SK-N-MC (cell line): ENCODE results near the gene LDLRAD3.
A peak's percentile ranks its signal among the peaks of the same experiment; 100 is the strongest.

ENCODE experiments used
- DNase-seq: peaks from one replicate; pipeline ENCODE4 v3.0.0-alpha.2; 2011; ENCODE audit warnings: low read depth, low spot score
- H3K27ac ChIP-seq: fragments of 200-600 bp; sonication (generic); 2 replicates; pipeline ENCODE4 v1.5.1; 2016; ENCODE audit warnings: mixed run types
- H3K36me3 ChIP-seq: fragments of 200-600 bp; sonication (generic); 2 replicates; pipeline ENCODE4 v1.6.1; 2017; ENCODE audit warnings: antibody characterized with exemption, low read length, mixed read lengths; ENCODE audit not compliant: insufficient read depth
- H3K4me3 ChIP-seq: fragments of 200-600 bp; sonication (generic); 2 replicates; pipeline ENCODE4 v1.5.1; 2016
- H3K9ac ChIP-seq: fragments of 200-600 bp; sonication (generic); 2 replicates; pipeline ENCODE4 v1.8.0; 2017; ENCODE audit warnings: mixed run types, mixed read lengths; ENCODE audit not compliant: insufficient read length
- H3K9me3 ChIP-seq: fragments of 200-600 bp; sonication (generic); 2 replicates; pipeline ENCODE4 v1.6.1; 2017; ENCODE audit warnings: low read depth, mild to moderate bottlenecking, antibody characterized with exemption, low read length, moderate library complexity, mixed read lengths
- EZH2 ChIP-seq: fragments of 200-600 bp; sonication (generic); IDR thresholded peaks from one replicate; pipeline ENCODE4 v1.6.1; 2017; ENCODE audit warnings: antibody characterized with exemption
- FOXP2 ChIP-seq: optimal IDR thresholded peaks from 2 replicates; pipeline ENCODE3; 2011; ENCODE audit warnings: mild to moderate bottlenecking, moderate library complexity; ENCODE audit not compliant: insufficient read depth; ENCODE audit errors: extremely low read length, control extremely low read depth
- POLR2AphosphoS5 ChIP-seq: IDR thresholded peaks from 2 replicates; pipeline ENCODE4 v1.6.1; 2012; ENCODE audit warnings: mild to moderate bottlenecking, low read depth, low read length, borderline replicate concordance

Gene LDLRAD3

GRCh38 chr11:35923452-35923851, 20.4 kb upstream of the LDLRAD3 start:
- Histone ChIP-seq H3K9me3 (no peaks in the 10 kb centered on the region), H3K36me3 (no peaks in the 10 kb centered on the region), H3K9ac (no peak overlapping the region), H3K4me3 (no peak overlapping the region), H3K27ac (no peak overlapping the region)
- DNase-seq = no peak
- no peak for TF ChIP-seq FOXP2
- no peak for TF ChIP-seq EZH2
- no peak for TF ChIP-seq POLR2AphosphoS5

- H3K27ac ChIP-seq = no peak overlapping the region
- no peak for TF ChIP-seq EZH2
- no peak for TF ChIP-seq POLR2AphosphoS5
- no peak for TF ChIP-seq FOXP2
- no peak overlapping the region for H3K9ac ChIP-seq
- H3K4me3 ChIP-seq = no peak overlapping the region
- no peak for DNase-seq
- no peaks in the 10 kb centered on the region for H3K36me3 ChIP-seq
- no peaks in the 10 kb centered on the region for H3K9me3 ChIP-seq
Observed at GRCh38 chr11:35924811-35925210, 19.1 kb upstream of the LDLRAD3 start.

GRCh38 chr11:35927104-35927503, 16.8 kb upstream of the LDLRAD3 start:
- H3K27ac ChIP-seq = peak overlapping the region; percentile 87
- peak overlapping the region; percentile 58 for H3K4me3 ChIP-seq
- H3K36me3 ChIP-seq = no peaks in the 10 kb centered on the region

GRCh38 chr11:35927682-35928081, 16.2 kb upstream of the LDLRAD3 start:
- no peak for TF ChIP-seq EZH2
- no peak; the same call in 1 of the 2 replicates for TF ChIP-seq POLR2AphosphoS5
- TF ChIP-seq FOXP2 = no peak
- H3K4me3 ChIP-seq = peak overlapping the region; percentile 58
- no peaks in the 10 kb centered on the region for H3K9me3 ChIP-seq
- H3K36me3 ChIP-seq = no peaks in the 10 kb centered on the region
- no peak for DNase-seq
- H3K27ac ChIP-seq = peak overlapping the region; percentile 87
- H3K9ac ChIP-seq = peak overlapping the region; percentile 6

More at GRCh38 chr11:35927104-35927503, 16.8 kb upstream of the LDLRAD3 start:
- no peak for TF ChIP-seq FOXP2
- TF ChIP-seq EZH2 = no peak
- no peak for DNase-seq
- H3K9ac ChIP-seq = peak overlapping the region; percentile 6
- no peaks in the 10 kb centered on the region for H3K9me3 ChIP-seq

- no peak for DNase-seq
- H3K27ac ChIP-seq = no peak overlapping the region
- H3K36me3 ChIP-seq = no peaks in the 10 kb centered on the region
- TF ChIP-seq FOXP2 (no peak), EZH2 (no peak), POLR2AphosphoS5 (no peak)
- no peak overlapping the region for H3K9ac ChIP-seq
- H3K9me3 ChIP-seq = no peaks in the 10 kb centered on the region
- H3K4me3 ChIP-seq = no peak overlapping the region
Observed at GRCh38 chr11:35928688-35929395, 15.0 kb upstream of the LDLRAD3 start.

GRCh38 chr11:35930466-35930865, 13.4 kb upstream of the LDLRAD3 start:
- Histone ChIP-seq H3K27ac (no peak overlapping the region), H3K9ac (no peak overlapping the region), H3K4me3 (no peak overlapping the region), H3K9me3 (no peaks in the 10 kb centered on the region), H3K36me3 (no peaks in the 10 kb centered on the region)
- no peak for DNase-seq
- TF ChIP-seq POLR2AphosphoS5 (no peak), FOXP2 (no peak), EZH2 (no peak)

GRCh38 chr11:35932121-35932520, 11.7 kb upstream of the LDLRAD3 start:
- H3K27ac ChIP-seq = no peak overlapping the region
- H3K9ac ChIP-seq = no peak overlapping the region
- no peak for DNase-seq
- H3K36me3 ChIP-seq = no peaks in the 10 kb centered on the region
- TF ChIP-seq FOXP2 (no peak), POLR2AphosphoS5 (no peak), EZH2 (no peak)
- H3K9me3 ChIP-seq = no peaks in the 10 kb centered on the region
- H3K4me3 ChIP-seq = no peak overlapping the region

- H3K9me3 ChIP-seq = no peaks in the 10 kb centered on the region
- peak overlapping the region; percentile 24; the same call in 1 of the 2 replicates for H3K4me3 ChIP-seq
- no peaks in the 10 kb centered on the region for H3K36me3 ChIP-seq
- DNase-seq = no peak
- no peak overlapping the region for H3K27ac ChIP-seq
- no peak for TF ChIP-seq POLR2AphosphoS5
- H3K9ac ChIP-seq = no peak overlapping the region
Observed at GRCh38 chr11:35932681-35933319, 11.1 kb upstream of the LDLRAD3 start.

- Histone ChIP-seq H3K4me3 (no peak overlapping the region), H3K36me3 (no peaks in the 10 kb centered on the region), H3K9me3 (no peaks in the 10 kb centered on the region), H3K27ac (no peak overlapping the region), H3K9ac (no peak overlapping the region)
- DNase-seq = no peak
- no peak for TF ChIP-seq POLR2AphosphoS5
- TF ChIP-seq FOXP2 = no peak
- no peak for TF ChIP-seq EZH2
Observed at GRCh38 chr11:35933320-35933871, 10.5 kb upstream of the LDLRAD3 start.
